Measurements from ENCODE around the gene MRPL48. TPM values are rescaled to one million over a fixed set of nuclear protein-coding genes. Genes with fewer than 3 reads are reported as not detected.

MRPL48 gene
- total RNA-seq: 18.9 and 23.6 TPM in 2 replicates

DNA sequence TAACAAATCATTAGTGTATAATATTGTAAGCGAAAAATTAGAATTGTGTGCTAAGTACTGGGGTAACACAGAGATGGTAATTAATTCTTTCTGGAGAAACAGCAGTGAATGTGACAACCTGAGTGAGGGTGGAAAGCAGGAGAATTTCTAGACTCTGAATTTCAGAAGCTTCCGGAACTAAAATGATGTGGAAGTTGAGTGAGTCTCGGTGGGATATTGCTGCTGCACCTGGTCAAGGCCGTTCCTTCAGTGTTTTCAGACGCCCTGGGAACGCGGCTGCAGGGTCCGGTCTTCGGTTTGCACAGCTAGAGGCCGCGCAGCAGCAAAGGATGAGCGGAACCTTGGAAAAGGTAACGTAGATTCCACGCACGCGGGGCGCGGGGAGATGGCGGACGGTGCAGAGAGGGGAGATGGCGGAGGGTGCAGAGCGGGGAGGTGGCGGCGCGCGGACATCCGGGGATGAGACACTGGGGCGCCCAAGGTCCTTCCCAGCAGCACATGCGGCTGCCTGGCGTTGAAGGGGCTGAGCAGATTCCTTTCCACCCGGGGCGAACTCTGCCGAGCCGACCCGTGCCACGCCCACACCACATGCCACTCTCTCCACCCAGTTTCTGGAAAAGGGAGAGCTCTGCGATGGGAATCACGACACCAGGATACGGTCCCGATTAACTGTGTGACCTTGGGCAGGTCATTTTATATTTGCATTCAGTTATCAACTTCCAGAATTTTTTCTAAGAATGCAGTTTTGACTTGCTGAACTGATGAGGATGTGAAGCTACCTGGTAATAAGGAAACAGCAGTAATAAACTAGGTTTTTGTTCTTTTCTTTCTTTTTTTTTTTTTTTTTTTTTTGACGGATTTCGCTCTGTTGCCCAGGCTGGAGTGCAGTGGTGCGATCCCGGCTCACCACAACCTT is at the start of gene MRPL48:
Gene MRPL48, plus strand, starts transcription at position 232 of the 916 bp plus-strand sequence. Its CDS starts 98 bp downstream, at position 330.

DNA sequence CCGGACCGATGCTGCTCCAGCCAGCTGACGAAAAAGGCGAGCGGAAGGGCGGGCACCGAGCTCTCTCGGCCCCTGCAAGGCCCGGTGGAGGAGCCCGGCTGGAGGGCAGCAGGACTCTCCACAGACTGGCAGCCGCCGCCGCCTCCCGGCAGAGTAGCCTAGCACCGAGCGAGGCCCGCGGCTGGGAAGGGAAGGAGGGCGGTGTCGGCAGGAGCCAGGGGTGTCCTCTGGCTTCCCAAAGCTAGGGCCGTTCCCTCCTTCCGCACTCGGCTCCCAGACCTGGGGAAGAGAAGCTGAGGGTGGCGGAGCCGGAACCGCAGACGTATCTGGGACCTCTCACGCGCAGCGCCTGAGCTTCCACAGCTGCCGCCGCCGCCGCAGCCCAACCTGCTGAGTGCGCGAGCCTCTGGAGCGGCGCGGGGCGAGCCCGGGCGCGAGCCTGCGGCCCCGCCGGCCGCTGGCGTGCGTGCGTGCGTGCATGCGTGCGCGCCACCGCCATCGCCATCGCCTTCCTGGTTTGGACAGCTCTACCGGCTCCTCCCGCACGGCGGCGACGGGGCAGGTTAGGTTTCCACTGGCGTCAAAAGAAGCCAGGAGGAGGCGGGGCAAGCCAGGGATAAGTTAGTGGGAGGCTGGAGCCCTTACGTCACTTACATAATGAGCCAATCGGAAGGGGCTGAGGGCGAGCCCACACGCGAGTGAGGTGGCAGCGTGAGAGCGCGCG is 26.8 kb upstream of the MRPL48 start, which contains the start of gene RAB6A:
Gene RAB6A, minus strand, starts transcription at position 396 of the 724 bp plus-strand sequence. CDS start 439 bp downstream, outside the sequence.

GRCh38 chr11:73876424-73877310 is 89.0 kb downstream of the MRPL48 start, which contains the start of the genes COA4 and PAAF1:
Gene COA4 (minus strand): TSS chr11:73876846. CDS start chr11:73873378, 3,468 bp downstream.
Gene PAAF1 (plus strand): TSS chr11:73876999. CDS start chr11:73877022, 23 bp downstream.

Other genes starting within 250 kb of the MRPL48 start
- 10.5 and 28.1 TPM in 2 replicates for gene FAM168A, start 189.8 kb upstream of the MRPL48 start, total RNA-seq
- gene PLEKHB1, start 141.3 kb upstream of the MRPL48 start, total RNA-seq: not detected in 2 replicates
- 172 and 187 TPM in 2 replicates for gene RAB6A, start 26.8 kb upstream of the MRPL48 start, total RNA-seq
- gene COA4, start 89.0 kb downstream of the MRPL48 start, total RNA-seq: 66.5 and 91.9 TPM in 2 replicates
- gene PAAF1, start 89.1 kb downstream of the MRPL48 start, total RNA-seq: 6.8 and 10.2 TPM in 2 replicates
- gene DNAJB13, start 163.2 kb downstream of the MRPL48 start, total RNA-seq: under 0.01 TPM in 1 of 2 replicates, not detected in the other
- 3.9 and 4.9 TPM in 2 replicates for gene UCP2, start 195.0 kb downstream of the MRPL48 start, total RNA-seq
- 0.44 and 0.72 TPM in 2 replicates for gene UCP3, start 221.2 kb downstream of the MRPL48 start, total RNA-seq

All from placental pericyte (primary cell).